Measurements from ENCODE around the gene TRIM2.

DNA sequence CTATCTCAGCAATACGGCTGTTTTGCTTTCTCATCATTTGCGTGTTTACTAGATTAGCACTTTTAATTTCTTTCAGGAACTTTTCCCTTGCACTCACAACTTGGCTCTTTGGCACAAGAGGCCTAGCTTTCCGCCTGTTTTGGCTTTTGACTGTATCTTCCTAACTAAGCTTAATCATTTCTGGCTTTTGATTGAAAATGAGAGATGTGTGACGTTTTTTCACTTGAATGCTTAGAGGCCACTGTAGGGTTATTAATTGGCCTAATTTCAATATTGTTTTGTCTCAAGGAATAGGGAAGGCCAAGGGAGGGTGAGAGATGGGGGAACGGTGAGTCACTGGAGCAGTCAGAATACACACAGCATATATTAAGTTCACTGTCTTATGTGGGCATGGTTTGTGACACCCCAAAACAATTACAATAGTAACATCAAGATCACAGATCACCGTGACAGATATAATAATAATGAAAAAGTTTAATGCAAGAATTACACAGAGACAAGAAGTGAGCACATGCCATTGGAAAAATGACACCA is 167.5 kb downstream of the TRIM2 start:
- TF ChIP-seq, protein P1, sequence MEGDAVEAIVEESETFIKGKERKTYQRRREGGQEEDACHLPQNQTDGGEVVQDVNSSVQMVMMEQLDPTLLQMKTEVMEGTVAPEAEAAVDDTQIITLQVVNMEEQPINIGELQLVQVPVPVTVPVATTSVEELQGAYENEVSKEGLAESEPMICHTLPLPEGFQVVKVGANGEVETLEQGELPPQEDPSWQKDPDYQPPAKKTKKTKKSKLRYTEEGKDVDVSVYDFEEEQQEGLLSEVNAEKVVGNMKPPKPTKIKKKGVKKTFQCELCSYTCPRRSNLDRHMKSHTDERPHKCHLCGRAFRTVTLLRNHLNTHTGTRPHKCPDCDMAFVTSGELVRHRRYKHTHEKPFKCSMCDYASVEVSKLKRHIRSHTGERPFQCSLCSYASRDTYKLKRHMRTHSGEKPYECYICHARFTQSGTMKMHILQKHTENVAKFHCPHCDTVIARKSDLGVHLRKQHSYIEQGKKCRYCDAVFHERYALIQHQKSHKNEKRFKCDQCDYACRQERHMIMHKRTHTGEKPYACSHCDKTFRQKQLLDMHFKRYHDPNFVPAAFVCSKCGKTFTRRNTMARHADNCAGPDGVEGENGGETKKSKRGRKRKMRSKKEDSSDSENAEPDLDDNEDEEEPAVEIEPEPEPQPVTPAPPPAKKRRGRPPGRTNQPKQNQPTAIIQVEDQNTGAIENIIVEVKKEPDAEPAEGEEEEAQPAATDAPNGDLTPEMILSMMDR (IDR thresholded peaks at IDR 0.05 in 4 of 5, conservative IDR thresholded peaks at IDR 0.05 in 1 of 5) = no peak
- no peak for TF ChIP-seq POLR2A (IDR thresholded peaks at IDR 0.05)
